Body of pancreas (tissue), 4 donors: ENCODE results near the gene RASGRF2.

Source experiments
- CTCF ChIP-seq, 7 experiments: fragments of 450-650 bp in 4 of 7; fragments of 200-600 bp in 3 of 7; sonication (generic) in 3 of 7; IDR thresholded peaks; one replicate each; pipeline ENCODE4 v1.5.1; 2016 to 2019; ENCODE audit warnings: antibody characterized with exemption in 7 of 7
- POLR2A ChIP-seq, 3 donors: fragments of 450-650 bp; IDR thresholded peaks; one replicate each; pipeline ENCODE4 v1.6.1; 2016; ENCODE audit warnings: antibody characterized with exemption in 3 of 3, mild to moderate bottlenecking in 2 of 3

DNA sequence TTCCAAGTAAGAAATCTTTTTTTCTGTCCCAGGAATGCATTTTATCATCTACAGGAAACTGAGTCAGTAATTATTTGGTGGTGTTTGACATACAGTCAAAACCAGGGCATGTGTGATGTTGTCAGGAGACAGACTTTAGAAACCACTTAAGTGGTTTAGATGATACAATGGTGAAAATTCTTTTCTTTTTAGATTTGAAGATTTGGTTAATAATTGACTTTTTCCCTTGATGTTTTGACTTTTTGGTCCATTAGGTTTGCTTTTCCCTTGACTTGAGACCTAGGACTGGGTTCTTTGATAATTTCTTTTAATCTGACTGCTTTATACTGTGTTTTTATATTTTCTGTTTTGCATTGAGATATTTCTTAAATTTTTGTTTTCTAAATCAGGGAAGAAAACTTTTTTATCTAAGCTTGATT, 85.2 kb downstream of the RASGRF2 start:
- TF ChIP-seq CTCF (IDR thresholded peaks at IDR 0.05) (no peak), POLR2A (IDR thresholded peaks at IDR 0.05) (no peak)
